ENCODE measurements around the gene NASP. TPM values are rescaled to one million over a fixed set of nuclear protein-coding genes. Genes with fewer than 3 reads are reported as not detected.

The NASP gene
- polyA plus RNA-seq, 1 experiment = 74.8 TPM

- H3K27ac ChIP-seq (ENCODE audit: low read depth, low read length) = no peak within 1 kb of the TSS
- H3K27me3 ChIP-seq (ENCODE audit: control insufficient read depth, insufficient read depth, low read length) = no peaks in the 10 kb centered on the region
- no peak within 1 kb of the TSS for H3K4me3 ChIP-seq (ENCODE audit: low read depth, low read length)
- DNase-seq (ENCODE audit: low read depth, low spot score) = no peak
- CTCF ChIA-PET = no interaction called here
- TF ChIP-seq CTCF (IDR thresholded peaks at IDR 0.05; ENCODE audit: low read depth, low read length) = no peak
- peaks cover 6% of the 10 kb centered on the region; the same call in 1 of the 2 replicates for H3K9me3 ChIP-seq (ENCODE audit: control insufficient read depth, insufficient read depth, low read length)
- POLR2A ChIA-PET = no interaction called here
These were observed 40.1 kb downstream of the NASP start, which contains the start of gene CCDC17 for GRCh38 chr1:45623972-45624371. Gene CCDC17 (minus strand): TSS chr1:45624054. CDS start chr1:45623909, 145 bp downstream.

DNA sequence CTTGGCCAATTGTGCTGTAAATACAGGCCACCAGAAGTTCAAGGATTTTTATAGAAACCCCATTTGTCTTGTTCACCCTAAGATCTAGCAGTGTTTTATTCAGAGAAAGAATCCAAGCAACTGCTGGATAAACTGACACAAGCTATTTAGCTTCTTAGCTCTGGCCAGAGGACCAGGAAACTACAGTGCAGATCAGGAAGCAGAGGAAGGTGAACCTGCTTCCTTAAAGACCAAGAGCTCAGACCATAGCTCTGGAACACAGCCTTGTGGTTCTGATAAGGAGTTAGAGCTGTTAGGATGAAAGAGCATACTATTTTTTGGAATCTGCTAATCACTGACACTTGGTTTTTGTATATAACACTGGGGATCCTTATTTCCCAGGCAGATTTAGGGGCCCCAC, 45.2 kb downstream of the NASP start:
- TF ChIP-seq CTCF (IDR thresholded peaks at IDR 0.05; ENCODE audit: low read depth, low read length) = no peak
- H3K4me3 ChIP-seq (ENCODE audit: low read depth, low read length) = no peak overlapping the region
- ChIA-PET POLR2A (interaction anchor here (0.7 kb wide), 1 partner anchor 107 kb away, joined by 3 read pairs; the partner anchor contains the start of gene PRDX1), CTCF (interaction anchor here (0.6 kb wide), 1 partner anchor 20 kb away, joined by 8 read pairs; no protein-coding TSS in a partner anchor)
- H3K27ac ChIP-seq (ENCODE audit: low read depth, low read length) = no peak overlapping the region
- no peaks in the 10 kb centered on the region for H3K27me3 ChIP-seq (ENCODE audit: control insufficient read depth, insufficient read depth, low read length)
- no peaks in the 10 kb centered on the region for H3K9me3 ChIP-seq (ENCODE audit: control insufficient read depth, insufficient read depth, low read length)
- no peak for DNase-seq (ENCODE audit: low read depth, low spot score)

- Histone ChIP-seq H3K27me3 (ENCODE audit: control insufficient read depth, insufficient read depth, low read length) (no peaks in the 10 kb centered on the region), H3K9me3 (ENCODE audit: control insufficient read depth, insufficient read depth, low read length) (no peaks in the 10 kb centered on the region), H3K27ac (ENCODE audit: low read depth, low read length) (no peak overlapping the region), H3K4me3 (ENCODE audit: low read depth, low read length) (no peak overlapping the region)
- no peak for DNase-seq (ENCODE audit: low read depth, low spot score)
- CTCF ChIA-PET = no interaction called here
- TF ChIP-seq CTCF (IDR thresholded peaks at IDR 0.05; ENCODE audit: low read depth, low read length) = no peak
- POLR2A ChIA-PET = interaction anchor here (0.9 kb wide), 1 partner anchor 10 kb away, joined by 3 read pairs; no protein-coding TSS in a partner anchor
These were observed 46.6 kb downstream of the NASP start for GRCh38 chr1:45630429-45630828.

- DNase-seq (ENCODE audit: low read depth, low spot score) = no peak
- Histone ChIP-seq H3K4me3 (ENCODE audit: low read depth, low read length) (no peak overlapping the region), H3K27ac (ENCODE audit: low read depth, low read length) (no peak overlapping the region), H3K27me3 (ENCODE audit: control insufficient read depth, insufficient read depth, low read length) (no peaks in the 10 kb centered on the region), H3K9me3 (ENCODE audit: control insufficient read depth, insufficient read depth, low read length) (no peaks in the 10 kb centered on the region)
- no peak for TF ChIP-seq CTCF (IDR thresholded peaks at IDR 0.05; ENCODE audit: low read depth, low read length)
- CTCF ChIA-PET = no interaction called here
- POLR2A ChIA-PET = no interaction called here
These were observed 51.4 kb downstream of the NASP start for GRCh38 chr1:45635211-45635610.

DNA sequence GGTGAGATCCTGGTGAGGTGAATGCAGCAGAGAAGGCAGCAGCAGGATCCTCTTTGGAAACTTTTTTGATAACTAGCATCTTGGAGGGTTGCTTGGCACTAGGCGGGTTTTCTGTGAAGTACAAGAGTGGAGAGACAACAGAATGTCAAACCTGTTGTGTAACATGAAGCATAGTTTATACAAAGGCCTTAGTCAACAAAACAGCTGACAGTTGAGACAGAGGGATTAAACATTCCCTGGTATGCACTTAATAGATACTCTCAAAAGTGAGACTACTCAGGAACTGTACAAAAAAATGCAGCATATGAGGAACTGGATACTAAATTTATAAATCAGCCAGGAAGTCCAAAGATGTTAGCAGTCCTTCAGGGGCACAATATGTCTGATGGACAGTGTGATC, 56.5 kb downstream of the NASP start:
- POLR2A ChIA-PET = interaction anchor here (0.6 kb wide), 2 partner anchors 775 to 1028 kb away, joined by 4 to 9 read pairs; no protein-coding TSS in a partner anchor
- DNase-seq (ENCODE audit: low read depth, low spot score) = no peak
- CTCF ChIA-PET = interaction anchor here (0.6 kb wide), 1 partner anchor 11 kb away, joined by 3 read pairs; no protein-coding TSS in a partner anchor

More for the DNA sequence above, 56.5 kb downstream of the NASP start:
- Histone ChIP-seq H3K27me3 (ENCODE audit: control insufficient read depth, insufficient read depth, low read length) (no peaks in the 10 kb centered on the region), H3K4me3 (ENCODE audit: low read depth, low read length) (no peak overlapping the region), H3K27ac (ENCODE audit: low read depth, low read length) (no peak overlapping the region), H3K9me3 (ENCODE audit: control insufficient read depth, insufficient read depth, low read length) (no peaks in the 10 kb centered on the region)
- no peak for TF ChIP-seq CTCF (IDR thresholded peaks at IDR 0.05; ENCODE audit: low read depth, low read length)

All from AG04450 (cell line).